Measurements from ENCODE around the gene ZNF524. TPM values are rescaled to one million over a fixed set of nuclear protein-coding genes. Genes with fewer than 3 reads are reported as not detected.
A peak's percentile ranks its signal among the peaks of the same experiment; 100 is the strongest.
"Not testable (repeated sequence)": the region's sequence is repeated elsewhere in the genome, so short reads cannot be mapped to it uniquely, and the experiment has no call there.

Gene ZNF524
- total RNA-seq, 1 donor from 2014 or later: 19.0 TPM

DNA sequence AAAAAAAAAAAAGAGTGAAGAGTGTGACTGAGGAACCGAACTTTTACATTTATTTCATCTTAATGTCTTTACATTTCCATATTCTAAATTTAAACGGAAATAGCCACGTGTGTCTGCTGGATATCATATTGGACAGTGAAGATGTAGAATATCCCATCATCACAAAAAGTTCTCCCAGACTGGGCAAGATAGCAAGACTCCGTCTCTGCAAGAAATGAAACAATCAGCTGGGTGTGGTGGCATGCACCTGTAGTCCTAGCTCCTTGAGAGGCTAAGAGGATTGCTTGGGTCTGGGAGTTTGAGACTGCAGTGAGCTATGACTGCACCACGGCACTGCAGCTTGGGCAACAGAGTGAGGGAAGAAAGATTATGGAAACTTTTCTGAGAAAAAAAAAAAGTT, 23.3 kb upstream of the ZNF524 start:
- peaks cover 9% of the 10 kb centered on the region for H3K36me3 Mint-ChIP-seq (ENCODE audit: low read depth)
- no peaks in the 10 kb centered on the region for H3K27me3 Mint-ChIP-seq
- H3K4me1 Mint-ChIP-seq: peaks cover 10% of the 10 kb centered on the region
- intact Hi-C loops (cut with micrococcal nuclease): no loop called here
- no peak overlapping the region for H3K4me3 Mint-ChIP-seq
- no peak overlapping the region for H3K27ac Mint-ChIP-seq
- no peak for DNase-seq
- H3K9me3 Mint-ChIP-seq: no peaks in the 10 kb centered on the region

DNA sequence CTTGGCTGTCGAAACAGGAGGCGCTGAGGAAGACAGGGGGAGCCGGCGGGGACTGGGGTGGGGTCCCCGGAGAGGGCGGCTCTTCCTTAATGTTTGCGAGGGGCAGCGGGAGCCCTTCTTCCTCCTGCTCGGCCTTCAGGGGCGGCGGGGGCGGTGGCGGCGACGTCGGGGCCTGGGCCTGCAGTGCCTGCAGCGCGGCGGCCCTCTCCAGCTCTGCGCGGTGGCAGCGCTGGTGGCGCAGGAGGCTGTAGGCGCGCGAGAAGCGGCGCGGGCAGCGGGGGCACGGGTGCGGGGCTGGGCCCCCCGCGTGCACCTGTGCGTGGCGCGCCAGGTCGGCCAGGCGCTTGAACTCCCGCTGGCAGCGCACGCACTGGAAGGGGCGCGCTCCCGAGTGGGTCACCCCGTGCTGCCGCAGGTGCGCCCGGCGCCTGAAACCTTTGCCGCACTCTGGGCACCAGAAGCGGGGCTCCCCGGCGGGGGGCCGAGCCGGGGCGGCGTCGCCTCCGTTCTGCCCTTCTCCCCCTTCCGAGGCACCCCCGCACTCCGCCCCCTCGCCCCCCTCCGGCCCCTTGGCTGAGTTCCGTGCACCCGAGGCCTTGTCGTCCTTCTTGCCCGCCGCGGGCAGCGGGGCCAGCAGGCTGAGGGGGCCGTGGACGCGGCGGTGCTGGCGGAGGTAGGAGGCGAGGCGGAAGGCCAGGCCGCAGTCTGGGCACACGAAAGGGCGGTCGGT, 21.9 kb upstream of the ZNF524 start:
- Mint-ChIP-seq H3K9me3 (no peaks in the 10 kb centered on the region), H3K4me3 (no peak overlapping the region)

DNA sequence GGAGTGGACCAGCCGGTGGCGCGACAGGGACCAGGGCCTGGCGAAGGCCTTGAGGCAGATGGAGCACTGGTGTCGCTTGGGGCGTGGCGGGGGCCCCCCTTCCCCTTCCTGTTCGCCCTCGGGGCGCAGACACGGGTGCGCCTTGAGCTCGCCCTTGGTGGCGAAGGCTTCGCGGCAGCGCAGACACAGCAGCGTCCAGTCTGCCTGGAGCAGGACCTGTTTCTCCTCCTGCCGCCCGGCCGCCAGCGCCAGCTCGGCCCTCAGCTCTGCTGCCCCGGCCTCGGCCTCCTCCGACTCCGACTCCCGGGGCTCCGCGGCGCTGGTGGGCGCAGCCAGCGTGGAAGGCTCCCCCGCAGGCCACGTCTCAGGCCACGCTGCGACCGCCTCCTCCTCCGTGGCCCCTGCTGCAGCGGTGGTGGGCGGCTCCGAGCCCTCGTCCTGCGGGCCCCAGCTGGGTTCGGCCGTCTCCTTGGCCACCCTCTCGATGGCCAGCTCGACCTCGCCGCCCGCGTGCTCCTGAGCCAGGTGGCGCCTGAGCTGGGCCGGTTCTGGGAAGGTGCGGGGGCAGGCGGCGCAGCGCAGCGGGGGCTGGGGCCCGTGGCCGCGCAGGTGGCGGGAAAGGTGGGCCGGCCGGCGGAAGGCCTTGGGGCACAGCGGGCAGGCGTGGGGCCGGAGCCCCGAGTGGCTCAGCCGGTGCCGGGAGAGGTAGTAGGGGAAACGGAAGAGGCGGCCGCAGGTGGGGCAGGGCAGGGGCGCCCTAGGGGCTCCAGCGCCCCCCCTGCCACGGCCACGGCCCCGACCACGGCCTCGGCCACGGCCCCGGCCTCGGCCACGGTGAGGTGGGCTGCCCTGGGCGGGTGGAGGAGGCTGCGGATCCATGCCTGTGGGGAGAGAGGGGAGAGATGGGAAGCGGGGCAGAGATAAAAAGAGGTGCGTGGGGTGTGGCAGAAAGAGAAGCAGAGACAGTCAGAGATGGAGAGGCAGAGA, 21.0 kb upstream of the ZNF524 start:
- peak overlapping the region; percentile 83 for H3K27ac Mint-ChIP-seq
- peaks cover 9% of the 10 kb centered on the region for H3K36me3 Mint-ChIP-seq (ENCODE audit: low read depth)
- H3K4me1 Mint-ChIP-seq: peaks cover 13% of the 10 kb centered on the region
- DNase-seq: no peak
- intact Hi-C loops (cut with micrococcal nuclease): no loop called here
- H3K4me3 Mint-ChIP-seq: peak overlapping the region; percentile 87
- no peaks in the 10 kb centered on the region for H3K9me3 Mint-ChIP-seq
- no peaks in the 10 kb centered on the region for H3K27me3 Mint-ChIP-seq

More for the DNA sequence above, 21.9 kb upstream of the ZNF524 start:
- H3K27me3 Mint-ChIP-seq: no peaks in the 10 kb centered on the region
- peaks cover 13% of the 10 kb centered on the region for H3K4me1 Mint-ChIP-seq
- no peak for DNase-seq
- H3K27ac Mint-ChIP-seq: no peak overlapping the region
- intact Hi-C loops (cut with micrococcal nuclease): no loop called here
- H3K36me3 Mint-ChIP-seq (ENCODE audit: low read depth): peaks cover 9% of the 10 kb centered on the region

DNA sequence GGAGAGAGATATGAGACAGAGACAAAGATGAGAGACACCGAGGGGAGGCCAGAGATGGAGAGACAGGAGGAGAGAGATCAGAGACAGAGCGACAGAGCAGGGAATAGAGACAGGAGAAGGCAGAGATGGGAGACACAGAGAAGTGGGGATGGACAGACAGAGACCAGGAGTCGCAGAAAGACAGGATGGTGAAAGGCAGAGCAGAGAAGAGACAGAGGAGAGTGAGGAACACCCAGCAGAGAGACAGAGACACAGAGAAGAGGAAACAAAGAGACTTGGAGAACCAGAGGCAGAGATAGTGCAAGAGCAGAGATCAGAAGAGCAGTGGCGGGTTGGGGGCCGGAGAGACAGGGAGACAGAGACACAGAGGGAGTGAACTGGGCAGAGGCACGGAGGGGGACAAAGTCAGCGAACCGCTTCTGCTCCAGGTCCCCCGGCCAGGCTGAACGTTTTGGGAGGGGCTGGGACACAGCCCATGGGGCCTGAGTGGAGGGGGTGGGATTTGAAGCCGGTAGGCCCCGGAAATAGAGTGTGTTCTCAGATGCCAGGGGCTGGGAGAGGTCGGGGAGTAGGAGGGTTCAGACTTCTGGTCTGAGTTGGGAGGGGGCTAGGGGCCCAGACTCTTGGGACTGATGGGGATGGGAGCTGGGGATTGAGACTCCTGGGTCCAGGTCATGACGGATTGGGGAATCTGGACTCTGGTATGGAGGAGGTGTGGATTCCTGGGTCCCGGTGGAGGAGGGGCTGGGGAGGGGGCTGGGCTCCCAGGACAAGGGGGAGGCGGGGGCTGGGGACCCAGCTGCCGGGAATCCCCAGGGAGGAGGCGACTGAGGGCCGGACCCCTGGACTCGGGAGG, 20.1 kb upstream of the ZNF524 start:
- Mint-ChIP-seq H3K4me3 (peak overlapping the region; percentile 87), H3K27me3 (peaks cover 5% of the 10 kb centered on the region), H3K27ac (peak overlapping the region; percentile 83), H3K4me1 (peaks cover 13% of the 10 kb centered on the region), H3K9me3 (no peaks in the 10 kb centered on the region), H3K36me3 (ENCODE audit: low read depth) (peaks cover 9% of the 10 kb centered on the region)
- DNase-seq: peak; percentile 75
- intact Hi-C loops (cut with micrococcal nuclease): loop anchor here (2.0 to 5.0 kb wide), 3 partner anchors 19 to 63 kb away; partner anchors contain the start of genes FIZ1 and ZNF784

DNA sequence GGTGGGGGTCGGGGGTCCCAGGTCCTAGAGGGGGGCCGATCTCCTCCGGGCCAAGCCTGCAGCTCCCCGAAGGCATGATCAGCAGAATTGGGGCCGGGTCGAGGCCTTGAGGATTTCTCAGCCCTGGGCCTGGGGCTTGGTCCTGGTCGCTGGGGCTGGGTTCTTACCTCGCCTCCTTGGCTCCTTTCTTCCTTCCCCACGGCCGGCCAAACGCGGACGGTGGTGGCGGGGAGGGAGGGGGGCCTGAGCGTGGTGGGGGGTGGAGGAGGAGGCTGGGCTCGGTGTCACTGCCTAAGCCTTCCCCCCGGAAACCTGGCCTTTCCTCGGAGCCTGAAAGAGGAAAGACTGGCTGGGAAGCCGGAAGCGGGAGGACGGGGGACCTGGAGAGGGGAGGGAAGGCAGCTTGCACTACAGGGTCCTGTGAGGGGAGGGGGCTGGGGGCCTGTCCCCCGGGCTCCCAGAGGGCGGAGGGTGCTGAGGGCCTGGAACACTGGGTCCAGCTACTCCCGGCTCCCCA, 19.4 kb upstream of the ZNF524 start, which contains the start of gene ZNF579:
ZNF579 (minus strand) TSS at position 221 of the 517 bp plus-strand sequence. CDS start 1,209 bp downstream, outside the sequence.
- intact Hi-C loops (cut with micrococcal nuclease): loop anchor here (2.0 to 5.0 kb wide), 3 partner anchors 18 to 64 kb away; partner anchors contain the start of genes FIZ1 and ZNF784
- peak within 1 kb of the TSS; percentile 83 for H3K27ac Mint-ChIP-seq
- peaks cover 18% of the 10 kb centered on the region for H3K4me1 Mint-ChIP-seq
- peaks cover 9% of the 10 kb centered on the region for H3K36me3 Mint-ChIP-seq (ENCODE audit: low read depth)
- peak; percentile 94 for DNase-seq
- H3K4me3 Mint-ChIP-seq: peak within 1 kb of the TSS; percentile 87
- peaks cover 12% of the 10 kb centered on the region for H3K27me3 Mint-ChIP-seq
- no peaks in the 10 kb centered on the region for H3K9me3 Mint-ChIP-seq

DNA sequence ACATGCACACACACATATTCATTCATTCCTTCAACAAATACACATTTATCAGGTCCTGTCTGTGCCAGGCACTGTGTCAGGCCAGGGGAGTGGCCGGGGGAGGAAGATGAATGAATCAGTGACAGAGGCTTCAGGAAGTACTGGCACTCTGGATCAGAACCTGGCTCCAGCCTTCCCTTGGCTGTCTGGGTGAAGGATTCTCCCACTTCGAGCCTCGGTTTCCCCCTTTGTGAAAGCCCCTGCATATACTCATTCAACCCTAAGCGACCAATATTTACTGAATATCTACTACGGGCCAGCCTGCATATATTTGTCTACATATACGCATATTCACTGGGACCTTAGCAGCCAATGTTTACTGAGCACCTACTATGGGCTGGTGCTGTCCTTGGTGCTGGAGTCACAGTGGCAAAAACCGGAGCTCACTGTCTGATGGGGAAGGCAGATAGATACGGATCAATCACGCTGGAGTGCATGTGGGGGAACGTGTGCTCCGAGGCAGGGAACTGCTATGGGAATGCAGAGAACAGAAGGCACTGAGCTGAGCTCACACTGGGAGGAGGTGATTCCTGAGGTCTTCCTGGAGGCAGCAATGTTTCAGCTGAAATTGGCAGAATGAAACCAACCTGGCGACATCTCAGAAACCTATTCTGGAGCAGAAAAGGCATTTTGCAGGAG, 18.8 kb upstream of the ZNF524 start:
- Mint-ChIP-seq H3K4me1 (peaks cover 20% of the 10 kb centered on the region), H3K27me3 (peaks cover 17% of the 10 kb centered on the region), H3K36me3 (ENCODE audit: low read depth) (peaks cover 9% of the 10 kb centered on the region), H3K4me3 (peak overlapping the region; percentile 87), H3K9me3 (no peaks in the 10 kb centered on the region), H3K27ac (peak overlapping the region; percentile 75)
- intact Hi-C loops (cut with micrococcal nuclease): loop anchor here (2.0 to 5.0 kb wide), 3 partner anchors 18 to 64 kb away; partner anchors contain the start of genes FIZ1 and ZNF784
- peak; percentile 78 for DNase-seq

DNA sequence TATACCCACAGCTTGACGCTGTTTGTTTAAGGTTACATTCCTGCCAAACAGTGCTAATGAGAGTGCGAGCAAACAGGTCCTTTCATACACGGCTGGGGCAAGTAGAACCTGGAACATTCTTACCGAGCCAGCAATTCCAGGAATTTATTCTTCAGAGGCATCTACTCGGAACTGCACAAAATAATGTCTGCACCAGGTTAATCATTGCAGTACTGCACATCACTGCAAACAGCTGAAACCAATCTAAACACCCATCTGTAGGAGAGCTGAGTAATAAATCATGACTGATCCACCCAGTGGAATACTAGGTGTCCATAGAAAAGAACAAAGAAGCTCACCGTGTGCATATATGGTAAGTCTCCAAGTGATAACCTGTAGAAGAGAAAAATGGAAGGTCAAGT, 18.3 kb upstream of the ZNF524 start:
- intact Hi-C loops (cut with micrococcal nuclease): loop anchor here (2.0 to 5.0 kb wide), 3 partner anchors 17 to 65 kb away; partner anchors contain the start of genes FIZ1 and ZNF784
- Mint-ChIP-seq H3K27ac (no peak overlapping the region), H3K4me1 (peaks cover 22% of the 10 kb centered on the region), H3K36me3 (ENCODE audit: low read depth) (peaks cover 8% of the 10 kb centered on the region), H3K9me3 (no peaks in the 10 kb centered on the region), H3K27me3 (peaks cover 21% of the 10 kb centered on the region), H3K4me3 (peak overlapping the region; percentile 35)
- DNase-seq: no peak

DNA sequence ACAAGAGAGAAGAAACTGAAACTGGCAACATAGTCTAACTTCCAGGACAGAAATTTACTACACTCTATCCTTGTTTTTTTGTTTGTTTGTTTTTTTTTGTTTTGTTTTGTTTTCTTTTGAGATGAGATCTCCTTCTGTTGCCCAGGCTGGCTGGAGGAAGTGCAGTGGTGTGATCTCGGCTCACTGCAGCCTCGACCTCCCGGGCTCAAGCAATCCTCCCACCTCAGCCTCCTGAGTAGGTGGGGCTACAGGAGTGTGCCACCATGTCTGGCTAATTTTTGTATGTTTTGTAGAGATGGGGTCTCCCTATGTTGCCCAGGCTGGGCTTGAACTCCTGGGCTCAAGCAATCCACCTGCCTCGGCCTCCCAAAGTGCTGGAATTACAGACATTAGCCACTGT, 17.8 kb upstream of the ZNF524 start:
- H3K4me3 Mint-ChIP-seq; H3K36me3 Mint-ChIP-seq (ENCODE audit: low read depth); H3K27ac Mint-ChIP-seq; H3K9me3 Mint-ChIP-seq; DNase-seq: not testable (repeated sequence)
- intact Hi-C loops (cut with micrococcal nuclease): loop anchor here (5.0 kb wide), 1 partner anchor 40 kb away; the partner anchor contains the start of gene ZNF784
- Mint-ChIP-seq H3K27me3 (peaks cover 24% of the 10 kb centered on the region), H3K4me1 (peaks cover 25% of the 10 kb centered on the region)

DNA sequence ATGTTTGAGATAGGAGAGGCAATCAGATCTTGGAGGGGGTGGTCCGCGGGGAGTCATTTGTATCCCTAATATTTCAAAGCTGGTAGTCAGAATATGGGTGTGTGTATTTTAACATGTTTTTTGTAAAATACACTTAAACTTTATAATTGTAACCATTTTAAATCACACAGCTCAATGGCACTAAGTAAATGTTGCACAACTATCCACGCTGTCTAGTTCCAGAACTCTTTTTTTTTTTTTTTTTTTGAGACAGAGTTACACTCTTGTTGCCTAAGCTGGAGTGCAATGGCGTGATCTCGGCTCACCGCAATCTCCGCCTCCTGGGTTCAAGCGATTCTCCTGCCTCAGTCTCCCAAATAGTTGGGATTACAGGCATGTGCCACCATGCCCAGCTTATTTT, 16.2 kb upstream of the ZNF524 start:
- H3K4me1 Mint-ChIP-seq: peaks cover 27% of the 10 kb centered on the region
- H3K27me3 Mint-ChIP-seq: peaks cover 26% of the 10 kb centered on the region
- not testable (repeated sequence) for H3K27ac Mint-ChIP-seq; H3K4me3 Mint-ChIP-seq; H3K36me3 Mint-ChIP-seq (ENCODE audit: low read depth); H3K9me3 Mint-ChIP-seq; DNase-seq
- intact Hi-C loops (cut with micrococcal nuclease): loop anchor here (5.0 kb wide), 1 partner anchor 38 kb away; the partner anchor contains the start of gene ZNF784

DNA sequence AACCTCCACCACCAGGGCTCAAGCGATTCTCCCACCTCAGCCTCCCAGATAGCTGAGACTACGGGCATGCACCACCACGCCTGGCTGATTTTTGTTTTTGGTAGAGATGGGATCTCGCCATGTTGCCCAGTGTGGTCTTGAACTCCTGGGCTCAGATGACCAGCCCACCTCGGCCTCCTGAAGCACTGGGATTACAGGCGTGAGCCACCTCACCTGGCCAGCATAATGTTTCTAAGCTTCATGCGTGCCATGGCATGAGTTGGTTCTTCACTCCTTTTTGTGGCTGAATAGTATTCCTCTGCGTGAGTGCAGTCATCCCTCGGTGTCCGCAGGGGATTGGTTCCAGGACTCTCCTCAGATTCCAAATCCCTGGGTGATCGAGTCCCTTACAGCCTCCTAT, 15.2 kb upstream of the ZNF524 start:
- H3K9me3 Mint-ChIP-seq: no peaks in the 10 kb centered on the region
- peak; percentile 54 for DNase-seq
- intact Hi-C loops (cut with micrococcal nuclease): loop anchor here (5.0 kb wide), 1 partner anchor 37 kb away; the partner anchor contains the start of gene ZNF784
- no peak overlapping the region for H3K4me3 Mint-ChIP-seq
- peaks cover 23% of the 10 kb centered on the region for H3K4me1 Mint-ChIP-seq
- peaks cover under 1% of the 10 kb centered on the region for H3K36me3 Mint-ChIP-seq (ENCODE audit: low read depth)
- H3K27me3 Mint-ChIP-seq: peaks cover 26% of the 10 kb centered on the region
- no peak overlapping the region for H3K27ac Mint-ChIP-seq

DNA sequence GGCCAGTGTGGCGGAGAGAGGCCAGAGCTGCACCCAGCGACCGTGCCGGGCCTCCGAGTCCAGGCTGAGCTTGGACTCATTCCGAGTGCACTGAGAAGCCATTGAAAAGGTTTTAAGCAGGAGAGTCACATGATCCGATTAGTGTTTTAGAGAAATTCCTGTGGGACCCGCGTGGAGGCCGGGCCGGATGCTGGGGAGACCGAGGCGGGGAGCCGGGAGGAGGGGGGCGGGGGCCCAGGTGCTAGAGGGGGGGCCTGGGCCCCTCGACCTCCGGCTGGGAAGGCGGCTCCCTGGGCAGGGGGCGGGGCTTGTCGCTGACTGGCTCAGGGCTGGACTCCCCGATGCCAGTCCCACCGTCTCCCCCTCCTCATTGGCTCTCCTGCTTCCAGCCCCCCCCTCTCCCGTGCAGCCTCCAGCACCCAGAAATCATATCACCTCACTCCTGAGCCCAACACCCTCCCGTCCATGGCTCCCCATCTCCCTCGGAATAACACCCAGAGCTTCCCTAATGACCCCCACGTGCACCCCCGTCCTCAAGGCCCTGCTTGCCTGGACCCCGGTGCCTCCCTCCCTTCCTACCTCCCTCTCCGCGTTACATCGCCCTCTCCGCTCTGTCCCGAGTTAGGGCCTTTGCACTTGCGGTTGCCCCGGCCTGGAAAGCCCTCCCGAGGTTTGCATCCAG, 14.3 kb upstream of the ZNF524 start:
- Mint-ChIP-seq H3K27ac (no peak overlapping the region), H3K9me3 (no peaks in the 10 kb centered on the region), H3K36me3 (ENCODE audit: low read depth) (no peaks in the 10 kb centered on the region), H3K27me3 (peaks cover 26% of the 10 kb centered on the region), H3K4me1 (peaks cover 21% of the 10 kb centered on the region), H3K4me3 (peak overlapping the region; percentile 57)
- peak; percentile 73 for DNase-seq
- intact Hi-C loops (cut with micrococcal nuclease): no loop called here

Measured in activated CD4-positive, alpha-beta T cell treated with anti-CD3 and anti-CD28 coated beads, Interleukin-2, amount 10 ng/mL, durations not matched to agents 24 days and 14 days (primary cell).